HEK293 (cell line): ENCODE measurements around the gene STK39.

Experiments
- CTCF ChIA-PET: fragments of 350-600 bp; formaldehyde crosslinking; extraction: SDS; loops from one replicate; lab custom pipeline; 2021; ENCODE audit warnings: antibody characterized with exemption; lab: Yijun Ruan, JAX
- POLR2A ChIA-PET: fragments of 300-600 bp; formaldehyde crosslinking; extraction: SDS; loops from one replicate; lab custom pipeline; 2020; ENCODE audit warnings: antibody characterized with exemption, inconsistent platforms; lab: Yijun Ruan, JAX
- H3K27ac ChIP-seq: fragments of 200-500 bp; sonication (Bioruptor generic); 2 replicates; pipeline ENCODE4 v1.5.1; 2014; ENCODE audit warnings: low read depth, low read length, control low read depth, inconsistent platforms; ENCODE audit errors: extremely low read depth
- H3K36me3 ChIP-seq, 2 experiments: fragments of 200-500 bp in 1 of 2; sonication (Bioruptor generic) in 1 of 2; 1 replicate in 1 of 2; 2 replicates in 1 of 2; pipeline ENCODE4 v1.5.1; 2014 to 2017; ENCODE audit warnings: inconsistent platforms in 2 of 2, low read length in 2 of 2; ENCODE audit not compliant: control insufficient read depth in 2 of 2, insufficient read depth in 1 of 2
- H3K4me1 ChIP-seq: fragments of 200-500 bp; sonication (Bioruptor generic); 2 replicates; pipeline ENCODE4 v1.5.1; 2014; ENCODE audit warnings: mild to moderate bottlenecking, low read length, inconsistent platforms; ENCODE audit not compliant: control insufficient read depth, insufficient read depth
- H3K4me3 ChIP-seq: 2 replicates; pipeline ENCODE4 v1.5.1; 2011; ENCODE audit warnings: low read depth, mild to moderate bottlenecking, control low read depth, low read length, moderate library complexity
- H3K9me3 ChIP-seq: fragments of 200-500 bp; sonication (Bioruptor generic); 2 replicates; pipeline ENCODE4 v1.5.1; 2014; ENCODE audit warnings: low read depth, low read length, inconsistent platforms; ENCODE audit not compliant: control insufficient read depth, insufficient read depth
- EGR2 ChIP-seq: fragments of 450-650 bp; formaldehyde crosslinking; IDR thresholded peaks from 2 replicates; pipeline ENCODE4 v1.5.1; 2016; ENCODE audit warnings: low read depth, missing biosample characterization, missing genetic modification characterization
- ELK4 ChIP-seq: IDR thresholded peaks from 2 replicates; pipeline ENCODE4 v1.6.1; 2011; ENCODE audit warnings: mild to moderate bottlenecking, low read depth, low read length, borderline replicate concordance
- GFI1B ChIP-seq: fragments of 450-650 bp; formaldehyde crosslinking; IDR thresholded peaks from 2 replicates; pipeline ENCODE4 v1.5.1; 2016; ENCODE audit warnings: missing biosample characterization, missing genetic modification characterization
- GLIS2 ChIP-seq: fragments of 450-650 bp; formaldehyde crosslinking; IDR thresholded peaks from 2 replicates; pipeline ENCODE4 v1.5.1; 2016; ENCODE audit warnings: missing biosample characterization, missing genetic modification characterization
- HOXA7 ChIP-seq: sonication (generic); formaldehyde crosslinking; IDR thresholded peaks from 2 replicates; pipeline ENCODE4 v1.8.1; 2022; ENCODE audit warnings: missing genetic modification reagents, borderline replicate concordance
- SETDB1 ChIP-seq: IDR thresholded peaks from one replicate; pipeline ENCODE4 v1.6.1; 2017; ENCODE audit warnings: mild to moderate bottlenecking, low read length, moderate library complexity, mixed read lengths; ENCODE audit not compliant: insufficient read length
- ZBTB1 ChIP-seq: fragments of 450-650 bp; formaldehyde crosslinking; IDR thresholded peaks from 2 replicates; pipeline ENCODE4 v1.5.1; 2016; ENCODE audit warnings: missing biosample characterization, missing genetic modification characterization
- ZBTB20 ChIP-seq: fragments of 450-650 bp; formaldehyde crosslinking; IDR thresholded peaks from 2 replicates; pipeline ENCODE4 v1.5.1; 2016; ENCODE audit warnings: missing biosample characterization, missing genetic modification characterization
- ZBTB49 ChIP-seq: fragments of 450-650 bp; formaldehyde crosslinking; IDR thresholded peaks from 2 replicates; pipeline ENCODE4 v1.5.1; 2016; ENCODE audit warnings: missing biosample characterization, missing genetic modification characterization, low read depth
- ZFP3 ChIP-seq: fragments of 450-650 bp; formaldehyde crosslinking; IDR thresholded peaks from 2 replicates; pipeline ENCODE4 v1.5.1; 2016; ENCODE audit warnings: low read depth, missing biosample characterization, missing genetic modification characterization
- ZFP37 ChIP-seq: fragments of 450-650 bp; formaldehyde crosslinking; IDR thresholded peaks from 2 replicates; pipeline ENCODE4 v1.5.1; 2016; ENCODE audit warnings: missing biosample characterization, missing genetic modification characterization
- ZNF140 ChIP-seq: fragments of 450-650 bp; formaldehyde crosslinking; IDR thresholded peaks from 2 replicates; pipeline ENCODE4 v1.5.1; 2016; ENCODE audit warnings: missing biosample characterization, missing genetic modification characterization
- ZNF146 ChIP-seq: fragments of 450-650 bp; formaldehyde crosslinking; IDR thresholded peaks from 2 replicates; pipeline ENCODE4 v1.5.1; 2016; ENCODE audit warnings: missing biosample characterization, missing genetic modification characterization
- ZNF184 ChIP-seq: fragments of 450-650 bp; IDR thresholded peaks from 2 replicates; pipeline ENCODE4 v1.5.1; 2018; ENCODE audit warnings: missing biosample characterization, mild to moderate bottlenecking, missing genetic modification characterization
- ZNF341 ChIP-seq: fragments of 450-650 bp; formaldehyde crosslinking; IDR thresholded peaks from 2 replicates; pipeline ENCODE4; 2016; ENCODE audit warnings: low read depth, missing biosample characterization, missing genetic modification characterization
- ZNF362 ChIP-seq: fragments of 450-650 bp; formaldehyde crosslinking; IDR thresholded peaks from 2 replicates; pipeline ENCODE4 v1.5.1; 2016; ENCODE audit warnings: missing biosample characterization, missing genetic modification characterization
- ZNF391 ChIP-seq: fragments of 450-650 bp; formaldehyde crosslinking; IDR thresholded peaks from 2 replicates; pipeline ENCODE4 v1.5.1; 2016; ENCODE audit warnings: low read depth, missing biosample characterization, missing genetic modification characterization, borderline replicate concordance
- ZNF394 ChIP-seq: fragments of 450-650 bp; formaldehyde crosslinking; IDR thresholded peaks from 2 replicates; pipeline ENCODE4 v1.5.1; 2016; ENCODE audit warnings: missing biosample characterization, missing genetic modification characterization, mild to moderate bottlenecking, moderate library complexity, borderline replicate concordance
- ZNF404 ChIP-seq: fragments of 450-650 bp; formaldehyde crosslinking; IDR thresholded peaks from 2 replicates; pipeline ENCODE4 v1.5.1; 2017; ENCODE audit warnings: missing biosample characterization, missing genetic modification characterization
- ZNF449 ChIP-seq: fragments of 450-650 bp; formaldehyde crosslinking; IDR thresholded peaks from 2 replicates; pipeline ENCODE4 v1.5.1; 2017; ENCODE audit warnings: missing biosample characterization, mild to moderate bottlenecking, missing genetic modification characterization, moderate library complexity
- ZNF530 ChIP-seq: fragments of 450-650 bp; formaldehyde crosslinking; IDR thresholded peaks from 2 replicates; pipeline ENCODE4 v1.5.1; 2016; ENCODE audit warnings: low read depth, missing biosample characterization, missing genetic modification characterization
- ZNF548 ChIP-seq: fragments of 450-650 bp; formaldehyde crosslinking; IDR thresholded peaks from 2 replicates; pipeline ENCODE4 v1.5.1; 2016; ENCODE audit warnings: missing biosample characterization, missing genetic modification characterization
- ZNF558 ChIP-seq: fragments of 450-650 bp; formaldehyde crosslinking; IDR thresholded peaks from 2 replicates; pipeline ENCODE4 v1.5.1; 2016; ENCODE audit warnings: missing biosample characterization, missing genetic modification characterization
- ZNF610 ChIP-seq: fragments of 450-650 bp; formaldehyde crosslinking; IDR thresholded peaks from 2 replicates; pipeline ENCODE4 v1.5.1; 2016; ENCODE audit warnings: missing biosample characterization, missing genetic modification characterization, borderline replicate concordance
- ZNF624 ChIP-seq: fragments of 450-650 bp; formaldehyde crosslinking; IDR thresholded peaks from 2 replicates; pipeline ENCODE4 v1.5.1; 2017; ENCODE audit warnings: missing biosample characterization, missing genetic modification characterization
- ZNF626 ChIP-seq: fragments of 450-650 bp; sonication (Bioruptor Pico); formaldehyde crosslinking; IDR thresholded peaks from 2 replicates; pipeline ENCODE4 v1.5.1; 2018; ENCODE audit warnings: missing biosample characterization, missing genetic modification characterization, inconsistent platforms
- ZNF654 ChIP-seq: fragments of 450-650 bp; formaldehyde crosslinking; IDR thresholded peaks from 2 replicates; pipeline ENCODE4 v1.5.1; 2016; ENCODE audit warnings: low read depth, missing biosample characterization, missing genetic modification characterization
- ZNF837 ChIP-seq: fragments of 450-650 bp; formaldehyde crosslinking; IDR thresholded peaks from 2 replicates; pipeline ENCODE4 v1.5.1; 2016; ENCODE audit warnings: missing biosample characterization, missing genetic modification characterization
- ZSCAN16 ChIP-seq: fragments of 450-650 bp; formaldehyde crosslinking; IDR thresholded peaks from 2 replicates; pipeline ENCODE4 v1.5.1; 2016; ENCODE audit warnings: missing biosample characterization, missing genetic modification characterization
- ZSCAN30 ChIP-seq: fragments of 450-650 bp; IDR thresholded peaks from 2 replicates; pipeline ENCODE4 v1.5.1; 2018; ENCODE audit warnings: missing biosample characterization, mild to moderate bottlenecking, missing genetic modification characterization, moderate library complexity

STK39 gene

GRCh38 chr2:168091986-168092385 lies 155.4 kb downstream of the STK39 start:
- peaks cover 0 to 3% of the 10 kb centered on the region in 2 experiments; a peak in 1 of 3 replicates for H3K36me3 ChIP-seq
- H3K27ac ChIP-seq = no peak overlapping the region
- H3K4me3 ChIP-seq = no peak overlapping the region
- ChIA-PET CTCF (interaction anchor here (1.2 kb wide), 1 partner anchor 27 kb away, joined by 4 read pairs; no protein-coding TSS in a partner anchor), POLR2A (no interaction called here)
- no peaks in the 10 kb centered on the region for H3K4me1 ChIP-seq
- no peaks in the 10 kb centered on the region for H3K9me3 ChIP-seq
- TF ChIP-seq ZNF341 (tag by site-specific recombination) = no peak
- no peak for TF ChIP-seq ZNF449 (tag by site-specific recombination)
- TF ChIP-seq ZNF394 (tag by site-specific recombination) = no peak
- no peak for TF ChIP-seq ZNF404 (tag by site-specific recombination)
- no peak for TF ChIP-seq ZNF610 (tag by site-specific recombination)
- TF ChIP-seq ZNF530 (tag by site-specific recombination) = no peak
- no peak for TF ChIP-seq ZFP3
- TF ChIP-seq ZNF654 (tag by site-specific recombination) = no peak
- no peak for TF ChIP-seq SETDB1
- TF ChIP-seq ZNF391 (tag by site-specific recombination) = no peak
- TF ChIP-seq ZSCAN16 = no peak
- TF ChIP-seq EGR2 (tag by site-specific recombination) = no peak
- no peak for TF ChIP-seq ZNF146 (tag by site-specific recombination)
- no peak for TF ChIP-seq ZNF184 (tag by site-specific recombination)
- no peak for TF ChIP-seq ZNF140 (tag by site-specific recombination)
- no peak for TF ChIP-seq GFI1B (tag by site-specific recombination)
- no peak for TF ChIP-seq ZNF624 (tag by site-specific recombination)
- TF ChIP-seq ZBTB49 (tag by site-specific recombination) = no peak
- TF ChIP-seq HOXA7 = no peak

GRCh38 chr2:168090366-168091135 lies 156.8 kb downstream of the STK39 start:
- Histone ChIP-seq H3K4me1 (no peaks in the 10 kb centered on the region), H3K27ac (no peak overlapping the region), H3K36me3 (no peaks in the 10 kb centered on the region), H3K4me3 (no peak overlapping the region), H3K9me3 (no peaks in the 10 kb centered on the region)
- CTCF ChIA-PET = no interaction called here
- TF ChIP-seq ZNF626 (tag by site-specific recombination) (no peak), ZNF558 (tag by site-specific recombination) (no peak), ELK4 (no peak), ZNF837 (no peak), ZBTB20 (tag by site-specific recombination) (no peak), ZBTB1 (tag by site-specific recombination) (no peak), ZNF362 (no peak), ZSCAN30 (no peak), ZFP37 (tag by site-specific recombination) (no peak), ZNF548 (tag by site-specific recombination) (no peak), GLIS2 (tag by site-specific recombination) (no peak)
- POLR2A ChIA-PET = no interaction called here
